Measurements from ENCODE around the gene NFATC2IP. TPM values are rescaled to one million over a fixed set of nuclear protein-coding genes. Genes with fewer than 3 reads are reported as not detected.
"Not testable (repeated sequence)": the region's sequence is repeated elsewhere in the genome, so short reads cannot be mapped to it uniquely, and the experiment has no call there.

Gene NFATC2IP
- total RNA-seq, 1 experiment from 2014 or later, result 63.5 TPM

GRCh38 chr16:28967156-28967555, 16.4 kb downstream of the NFATC2IP start:
- no TSS peak for BruUV-seq (replicated peaks)
- no peaks in the 10 kb centered on the region for H3K9me3 ChIP-seq (ENCODE audit: low read depth, low read length, poor library complexity, severe bottlenecking)
- no peaks in the 10 kb centered on the region for H3K27me3 ChIP-seq (replicated peaks; ENCODE audit: insufficient read depth, low read depth, low read length, poor library complexity)
- peaks cover 23% of the 10 kb centered on the region for H3K36me3 ChIP-seq (ENCODE audit: insufficient read depth, low read length, poor library complexity, severe bottlenecking)
- ChIA-PET CTCF (interaction anchor here (0.6 kb wide), 1 partner anchor 74 kb away, joined by 3 read pairs; no protein-coding TSS in a partner anchor), POLR2A (ENCODE audit: low non-redundant PET) (no interaction called here)
- H3K4me3 ChIP-seq (ENCODE audit: low read depth, low read length, poor library complexity, severe bottlenecking), result no peak overlapping the region
- intact Hi-C loops (cut with micrococcal nuclease; ENCODE audit: unreplicated experiment), result no loop called here
- DNase-seq (ENCODE audit: low spot score), result no peak
- H3K4me1 ChIP-seq (ENCODE audit: insufficient read depth, low read length, poor library complexity, severe bottlenecking), result no peaks in the 10 kb centered on the region
- H3K27ac ChIP-seq (ENCODE audit: low read depth, low read length, poor library complexity, severe bottlenecking), result no peak overlapping the region
- TF ChIP-seq EZH2 (IDR thresholded peaks at IDR 0.05; ENCODE audit: borderline replicate concordance, low read depth, low read length, poor library complexity, severe bottlenecking), result no peak
- TF ChIP-seq CTCF (conservative IDR thresholded peaks at IDR 0.05; ENCODE audit: low read depth, low read length), result no peak

GRCh38 chr16:28969696-28970095, 19.0 kb downstream of the NFATC2IP start:
- intact Hi-C loops (cut with micrococcal nuclease; ENCODE audit: unreplicated experiment), result not testable (repeated sequence)

GRCh38 chr16:28974007-28974436, 23.3 kb downstream of the NFATC2IP start:
- H3K4me3 ChIP-seq (ENCODE audit: low read depth, low read length, poor library complexity, severe bottlenecking), result peak overlapping the region; percentile 99
- peak; percentile 81 for DNase-seq (ENCODE audit: low spot score)
- H3K9me3 ChIP-seq (ENCODE audit: low read depth, low read length, poor library complexity, severe bottlenecking), result no peaks in the 10 kb centered on the region
- H3K27me3 ChIP-seq (replicated peaks; ENCODE audit: insufficient read depth, low read depth, low read length, poor library complexity), result no peaks in the 10 kb centered on the region
- TSS peak; percentile 98 for BruUV-seq (replicated peaks)
- H3K27ac ChIP-seq (ENCODE audit: low read depth, low read length, poor library complexity, severe bottlenecking), result peak overlapping the region; percentile 51
- no peaks in the 10 kb centered on the region for H3K36me3 ChIP-seq (ENCODE audit: insufficient read depth, low read length, poor library complexity, severe bottlenecking)
- TF ChIP-seq CTCF (conservative IDR thresholded peaks at IDR 0.05; ENCODE audit: low read depth, low read length), result peak; percentile 82
- no peak for TF ChIP-seq EZH2 (IDR thresholded peaks at IDR 0.05; ENCODE audit: borderline replicate concordance, low read depth, low read length, poor library complexity, severe bottlenecking)
- H3K4me1 ChIP-seq (ENCODE audit: insufficient read depth, low read length, poor library complexity, severe bottlenecking), result peaks cover 8% of the 10 kb centered on the region
- intact Hi-C loops (cut with micrococcal nuclease; ENCODE audit: unreplicated experiment), result no loop called here
- CTCF ChIA-PET, result no interaction called here
- POLR2A ChIA-PET (ENCODE audit: low non-redundant PET), result interaction anchor here (0.6 kb wide), 1 partner anchor 111 kb away, joined by 3 read pairs; no protein-coding TSS in a partner anchor

More at GRCh38 chr16:28969696-28970095, 19.0 kb downstream of the NFATC2IP start:
- CTCF ChIA-PET; H3K4me1 ChIP-seq (ENCODE audit: insufficient read depth, low read length, poor library complexity, severe bottlenecking); BruUV-seq (replicated peaks); DNase-seq (ENCODE audit: low spot score); H3K36me3 ChIP-seq (ENCODE audit: insufficient read depth, low read length, poor library complexity, severe bottlenecking); H3K4me3 ChIP-seq (ENCODE audit: low read depth, low read length, poor library complexity, severe bottlenecking); H3K27ac ChIP-seq (ENCODE audit: low read depth, low read length, poor library complexity, severe bottlenecking); H3K27me3 ChIP-seq (replicated peaks; ENCODE audit: insufficient read depth, low read depth, low read length, poor library complexity); POLR2A ChIA-PET (ENCODE audit: low non-redundant PET); H3K9me3 ChIP-seq (ENCODE audit: low read depth, low read length, poor library complexity, severe bottlenecking): not testable (repeated sequence)

Data from A673 (cell line).